Vagina (tissue), 2 donors: ENCODE measurements around the gene TNNI3.

Experiments
- CTCF ChIP-seq, 3 experiments: fragments of 450-650 bp in 2 of 3; fragments of 200-600 bp in 1 of 3; sonication (generic) in 1 of 3; IDR thresholded peaks; one replicate each; pipeline ENCODE4 v1.5.1; 2017 to 2019; ENCODE audit warnings: antibody characterized with exemption in 3 of 3, mild to moderate bottlenecking in 2 of 3, moderate library complexity in 2 of 3
- POLR2A ChIP-seq, 2 donors: fragments of 450-650 bp; IDR thresholded peaks; one replicate each; pipeline ENCODE4 v1.6.1; 2017; ENCODE audit warnings: antibody characterized with exemption in 2 of 2, mild to moderate bottlenecking in 2 of 2, moderate library complexity in 2 of 2
- POLR2AphosphoS5 ChIP-seq, 2 donors: sonication (generic); formaldehyde crosslinking; IDR thresholded peaks; one replicate each; pipeline ENCODE4 v1.9.0; 2017; ENCODE audit warnings: antibody characterized with exemption in 2 of 2, mild to moderate bottlenecking in 2 of 2, low read depth in 1 of 2; ENCODE audit not compliant: insufficient read depth in 1 of 2

DNA sequence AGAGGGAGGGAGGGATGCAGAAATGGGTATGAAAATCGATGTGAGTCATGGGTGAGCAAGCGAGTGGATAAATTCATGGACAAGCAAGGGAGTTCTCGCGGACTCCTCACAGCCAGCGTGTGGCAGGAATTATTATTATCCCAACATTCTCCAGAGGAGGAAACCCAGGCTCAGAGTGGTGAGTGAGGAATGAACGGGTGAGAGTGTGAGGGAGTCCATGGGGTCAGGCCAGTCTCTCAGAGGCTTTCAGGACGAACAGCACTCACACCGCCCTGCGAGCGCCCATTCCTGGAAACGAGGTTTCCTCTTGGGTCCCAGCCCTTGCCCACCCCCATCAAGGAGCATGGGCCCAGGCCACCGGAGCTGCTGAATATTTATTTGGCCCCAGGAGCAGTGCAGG is 15.2 kb upstream of the TNNI3 start:
- no peak for TF ChIP-seq CTCF (IDR thresholded peaks at IDR 0.05)
- no peak for TF ChIP-seq POLR2AphosphoS5 (IDR thresholded peaks at IDR 0.05; ENCODE audit: insufficient read depth in 1 of 2, low read depth in 1 of 2)
- no peak for TF ChIP-seq POLR2A (IDR thresholded peaks at IDR 0.05)
